A549 treated with CORT108297 at 1 μM for 4 hours (cell line): ENCODE data around the gene MED20. TPM values are rescaled to one million over a fixed set of nuclear protein-coding genes. Genes with fewer than 3 reads are reported as not detected.

ENCODE experiments used
- total RNA-seq: library from RNA; stranded (reverse); fragments of 200-300 nt; extraction: Qiagen RNA extraction; gene quantifications from 5 replicates; pipeline ENCODE4 v1.2.3, GENCODE V29; 2022

Gene MED20, protein sequence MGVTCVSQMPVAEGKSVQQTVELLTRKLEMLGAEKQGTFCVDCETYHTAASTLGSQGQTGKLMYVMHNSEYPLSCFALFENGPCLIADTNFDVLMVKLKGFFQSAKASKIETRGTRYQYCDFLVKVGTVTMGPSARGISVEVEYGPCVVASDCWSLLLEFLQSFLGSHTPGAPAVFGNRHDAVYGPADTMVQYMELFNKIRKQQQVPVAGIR
- 13.4 to 16.6 TPM (median 14.7 TPM) in 5 replicates for total RNA-seq

DNA sequence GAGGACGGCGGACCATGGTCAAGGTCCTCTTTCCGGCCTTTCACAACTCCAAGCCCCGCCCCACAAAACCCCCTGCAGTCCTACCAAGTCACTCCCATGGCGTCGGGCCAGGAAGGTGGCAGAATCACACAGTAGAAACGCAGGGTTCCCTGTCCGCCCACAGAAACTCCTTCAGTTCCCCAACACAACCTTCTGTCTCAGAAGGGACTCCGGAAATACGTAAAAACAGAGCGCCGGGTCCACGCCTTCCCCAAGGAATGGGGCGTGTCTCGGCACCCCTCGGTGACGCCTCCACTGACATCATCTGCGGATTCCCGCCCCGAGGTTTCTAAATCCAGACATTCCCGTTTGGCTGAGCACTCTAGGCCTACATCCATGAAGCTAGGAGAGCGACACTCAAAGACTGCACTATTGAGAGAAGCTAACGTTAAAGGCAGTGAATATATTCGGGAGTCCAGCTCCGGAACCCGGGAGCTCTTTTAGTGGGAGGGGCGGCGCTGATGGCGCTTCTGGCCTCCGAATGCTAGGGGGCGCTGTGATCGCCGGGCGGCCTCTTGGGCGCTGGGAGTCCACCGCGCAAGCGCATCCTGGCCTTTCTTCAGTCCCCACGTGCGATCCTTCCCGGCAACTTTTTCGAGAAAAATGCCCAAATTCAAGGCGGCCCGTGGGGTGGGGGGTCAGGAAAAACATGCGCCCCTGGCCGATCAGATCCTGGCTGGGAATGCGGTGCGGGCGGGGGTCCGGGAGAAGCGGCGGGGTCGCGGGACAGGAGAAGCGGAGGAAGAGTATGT, at the start of gene MED20, which contains the start of gene BYSL:
MED20 (minus strand) TSS at position 219 of the 791 bp plus-strand sequence; CDS start at position 98, 121 bp downstream.
BYSL (plus strand) TSS at position 579 of the 791 bp plus-strand sequence; CDS start at position 643, 64 bp downstream.

DNA sequence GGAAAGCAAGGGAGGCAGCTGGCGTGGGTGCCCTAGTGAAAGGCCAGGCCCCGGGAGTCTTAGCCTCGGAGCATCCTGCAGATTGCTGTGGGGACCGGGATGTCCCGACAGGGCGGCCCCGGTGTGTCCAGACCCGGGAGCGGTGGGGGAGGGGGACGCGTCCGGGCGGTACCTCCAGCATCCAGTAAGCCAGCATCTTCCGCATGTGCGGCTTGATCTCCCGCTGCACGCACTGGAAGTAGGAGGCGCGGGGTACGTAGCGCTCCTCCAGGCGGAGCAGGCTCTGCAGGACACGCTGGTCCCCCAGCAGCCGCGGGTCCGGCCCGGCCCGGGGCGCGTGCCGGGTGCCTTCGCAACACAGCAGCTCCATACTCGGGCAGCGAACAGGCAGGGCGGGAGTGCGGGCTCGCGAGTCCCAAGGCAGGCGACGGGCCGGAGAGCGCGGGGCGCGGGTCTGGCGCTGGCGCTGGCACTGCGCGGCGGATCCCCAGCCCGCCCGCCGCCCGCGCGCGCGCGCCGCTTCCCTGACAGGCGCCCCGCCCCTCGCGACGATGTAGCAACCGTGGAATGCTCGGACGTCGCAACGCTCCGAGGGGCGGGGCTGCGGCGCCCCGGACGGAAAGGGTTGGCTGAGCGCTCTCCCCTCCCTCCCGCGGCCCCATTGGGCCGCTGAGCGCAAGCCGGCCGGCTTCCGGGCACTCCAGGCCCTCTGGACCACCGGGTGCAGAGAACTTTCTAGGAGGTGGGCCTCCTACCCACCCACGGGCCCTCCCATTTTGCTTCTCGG, 20.5 kb upstream of the MED20 start, which contains the start of gene CCND3:
CCND3 (minus strand) TSS at position 529 of the 787 bp plus-strand sequence; CDS start at position 370, 159 bp downstream.

DNA sequence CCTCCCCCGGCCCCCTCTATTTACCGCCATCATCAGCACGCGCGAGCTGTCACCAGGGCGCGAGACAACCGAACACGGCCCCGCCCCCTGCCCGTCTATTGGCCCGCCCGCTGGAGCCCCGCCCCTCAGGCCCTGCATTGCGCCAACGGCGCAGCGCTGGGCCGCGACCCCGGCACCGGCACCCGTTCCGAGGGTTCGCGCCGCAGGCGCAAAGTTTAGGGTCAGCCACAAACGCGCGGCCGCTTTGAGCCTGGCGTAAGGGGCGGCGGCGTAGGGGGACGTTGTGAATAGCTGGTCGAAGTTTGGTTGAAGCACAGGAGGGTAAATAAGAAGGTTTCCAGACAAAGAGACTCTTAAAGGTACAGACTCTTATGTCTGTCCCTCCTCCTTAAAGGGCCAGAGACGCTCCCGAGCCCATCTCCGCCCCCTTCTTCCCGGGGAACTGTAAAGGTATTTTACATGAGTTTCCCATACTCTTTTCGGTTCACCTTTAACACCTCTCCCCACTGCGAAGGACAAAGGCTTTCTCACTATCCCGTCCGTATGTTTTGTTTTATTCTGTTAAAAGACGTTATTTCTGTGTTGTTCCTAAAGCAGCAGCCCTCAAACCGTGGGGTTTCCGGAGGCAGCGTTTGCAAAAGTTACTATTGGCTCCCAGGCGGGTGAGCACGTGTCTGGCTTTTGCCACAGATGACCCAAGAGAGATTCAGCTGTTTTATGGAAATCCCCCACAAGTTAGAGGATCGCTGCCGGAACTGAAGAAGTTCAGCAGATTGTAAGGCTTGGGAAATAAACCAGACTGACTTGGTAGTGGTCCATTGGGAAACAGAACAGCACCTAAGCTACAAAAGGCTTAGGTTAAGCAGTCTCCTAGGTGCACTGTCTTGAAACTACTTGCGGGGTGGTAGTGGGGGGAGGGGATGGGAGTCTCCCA, 25.4 kb downstream of the MED20 start, which contains the start of gene USP49:
USP49 (minus strand) TSS at position 76 of the 934 bp plus-strand sequence. CDS start 88,392 bp downstream, outside the sequence.

Other genes with a start within 250 kb of the MED20 start
- 4.3 to 7.6 TPM (median 6.2 TPM) in 5 replicates for gene TFEB, start 185.5 kb downstream of the MED20 start, total RNA-seq
- gene PGC, start 173.7 kb downstream of the MED20 start, total RNA-seq = 0.09 TPM in 1 of 5 replicates, not detected in the others
- 1.9 to 3.3 TPM (median 2.8 TPM) in 5 replicates for gene FRS3, start 141.2 kb downstream of the MED20 start, total RNA-seq
- gene PRICKLE4, start 140.4 kb downstream of the MED20 start, total RNA-seq = 0.75 to 0.96 TPM (median 0.83 TPM) in 5 replicates
- gene TOMM6, start 133.4 kb downstream of the MED20 start, total RNA-seq = 279 to 319 TPM (median 301 TPM) in 5 replicates
- gene USP49, start 25.8 kb downstream of the MED20 start, total RNA-seq = 0.96 to 1.5 TPM (median 1.4 TPM) in 5 replicates
- gene BYSL, start 360 bp upstream of the MED20 start, total RNA-seq = 36.4 to 49.1 TPM (median 42.2 TPM) in 5 replicates
- gene CCND3, start 20.7 kb upstream of the MED20 start, total RNA-seq = 122 to 200 TPM (median 189 TPM) in 5 replicates
- 11.5 to 15.0 TPM (median 13.3 TPM) in 5 replicates for gene TAF8, start 129.4 kb upstream of the MED20 start, total RNA-seq
- 1.2 to 1.8 TPM (median 1.6 TPM) in 5 replicates for gene C6orf132, start 221.5 kb upstream of the MED20 start, total RNA-seq